GM12892 (cell line): Measurements from ENCODE around the gene PNPLA2.

ENCODE experiments used
- DNase-seq: peaks from one replicate; pipeline ENCODE4 v3.0.0; 2011; ENCODE audit not compliant: insufficient read length
- FAIRE-seq: peaks from 2 replicates; lab custom pipeline; 2011; peaks lifted over from hg19 to GRCh38; lab: Jason Lieb, UNC
- POLR2A ChIP-seq: IDR thresholded peaks from 2 replicates; pipeline ENCODE4 v1.6.1; 2011; ENCODE audit warnings: low read depth, low read length, control low read depth
- POLR2AphosphoS5 ChIP-seq: IDR thresholded peaks from 2 replicates; pipeline ENCODE4 v1.6.1; 2011; ENCODE audit warnings: low read depth, low read length, control low read depth
- TAF1 ChIP-seq: IDR thresholded peaks from 2 replicates; pipeline ENCODE4 v1.6.1; 2011; ENCODE audit warnings: low read depth, mild to moderate bottlenecking, control low read depth, low read length, borderline replicate concordance

The PNPLA2 gene

DNA sequence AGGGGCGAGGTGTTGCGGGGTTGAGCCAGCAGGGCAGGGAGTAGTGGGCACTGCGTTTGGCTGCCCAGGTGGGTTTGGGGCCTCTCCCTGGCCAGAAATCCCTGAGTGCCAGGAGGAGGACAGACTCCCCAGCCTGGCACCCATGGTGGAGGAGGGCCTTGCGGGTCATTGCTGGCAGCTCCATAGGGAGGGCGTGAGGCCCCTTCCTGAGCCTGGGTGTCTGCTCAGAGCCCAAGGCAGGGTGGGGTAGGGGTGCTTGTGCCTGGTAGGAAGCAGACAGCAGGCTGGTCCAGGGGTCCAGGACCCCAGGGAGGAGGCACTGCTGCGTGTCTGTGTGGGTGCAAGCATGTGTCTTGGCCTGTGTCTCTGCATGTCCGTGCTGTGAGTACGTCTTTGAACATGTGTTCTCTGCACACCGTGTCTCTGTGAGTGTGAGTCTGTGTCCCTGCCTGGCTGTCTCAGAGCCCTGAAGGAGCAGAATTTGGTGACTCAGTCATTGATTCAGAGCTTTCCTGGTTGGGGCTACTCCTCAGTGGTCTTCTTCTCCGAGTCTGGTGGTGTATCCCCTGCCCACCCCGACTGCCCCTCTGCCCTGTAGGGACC, 27.9 kb downstream of the PNPLA2 start:
- no peak for DNase-seq
- no peak for TF ChIP-seq TAF1
- TF ChIP-seq POLR2A: no peak
- no peak for TF ChIP-seq POLR2AphosphoS5
- FAIRE-seq: peak; percentile 14

DNA sequence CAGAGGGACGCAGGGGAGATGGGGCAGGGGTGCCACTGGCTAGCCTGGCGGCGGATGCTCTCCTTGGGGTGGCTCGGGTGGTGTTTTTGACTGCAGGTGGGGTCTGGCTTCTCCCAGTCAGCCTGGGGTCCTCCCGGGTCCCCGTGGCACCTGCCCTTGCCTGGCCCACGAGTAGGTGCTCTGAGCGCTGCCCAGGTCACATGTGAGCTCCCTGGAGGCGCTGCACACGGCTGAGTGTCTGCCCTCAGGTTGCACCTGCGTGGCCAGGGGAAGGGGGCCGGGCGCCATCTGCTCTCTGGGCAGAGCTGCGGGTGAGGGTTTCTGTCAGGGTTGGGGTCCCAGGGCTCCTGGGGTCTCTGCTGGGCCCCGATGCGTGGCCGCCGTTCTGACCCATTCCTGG, 29.2 kb downstream of the PNPLA2 start:
- FAIRE-seq: no peak
- TF ChIP-seq POLR2A (no peak), POLR2AphosphoS5 (no peak), TAF1 (no peak)
- DNase-seq: no peak

DNA sequence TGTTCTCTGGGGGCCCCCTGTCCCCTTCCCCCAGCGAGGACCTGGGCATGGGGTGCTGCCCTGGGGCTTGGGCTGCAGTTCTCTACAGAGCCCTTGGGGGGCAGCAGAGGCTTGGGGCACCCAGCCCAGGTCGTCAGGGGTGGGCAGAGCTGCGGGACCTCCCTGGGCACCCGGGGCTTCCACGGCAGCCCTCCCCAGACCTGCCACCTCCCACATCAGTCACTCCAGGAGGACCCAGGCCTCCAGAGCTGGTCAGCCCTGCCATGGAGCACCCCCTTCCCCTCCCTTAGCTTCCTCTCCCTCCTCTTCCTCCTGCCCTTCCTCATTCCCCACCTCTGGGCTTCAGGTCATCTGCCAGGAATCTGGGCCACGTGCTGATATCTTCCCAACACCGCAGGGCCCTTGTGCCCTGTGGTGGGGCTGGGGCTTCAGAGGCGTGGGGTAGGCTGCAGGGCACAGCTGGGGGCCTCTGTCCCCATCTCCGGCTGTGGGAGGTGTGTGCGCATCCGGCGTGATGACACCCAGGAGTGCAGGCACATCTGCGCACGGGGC, 29.7 kb downstream of the PNPLA2 start:
- TF ChIP-seq POLR2A (no peak), POLR2AphosphoS5 (no peak), TAF1 (no peak)
- DNase-seq (peak; percentile 94), FAIRE-seq (peak; percentile 42)

DNA sequence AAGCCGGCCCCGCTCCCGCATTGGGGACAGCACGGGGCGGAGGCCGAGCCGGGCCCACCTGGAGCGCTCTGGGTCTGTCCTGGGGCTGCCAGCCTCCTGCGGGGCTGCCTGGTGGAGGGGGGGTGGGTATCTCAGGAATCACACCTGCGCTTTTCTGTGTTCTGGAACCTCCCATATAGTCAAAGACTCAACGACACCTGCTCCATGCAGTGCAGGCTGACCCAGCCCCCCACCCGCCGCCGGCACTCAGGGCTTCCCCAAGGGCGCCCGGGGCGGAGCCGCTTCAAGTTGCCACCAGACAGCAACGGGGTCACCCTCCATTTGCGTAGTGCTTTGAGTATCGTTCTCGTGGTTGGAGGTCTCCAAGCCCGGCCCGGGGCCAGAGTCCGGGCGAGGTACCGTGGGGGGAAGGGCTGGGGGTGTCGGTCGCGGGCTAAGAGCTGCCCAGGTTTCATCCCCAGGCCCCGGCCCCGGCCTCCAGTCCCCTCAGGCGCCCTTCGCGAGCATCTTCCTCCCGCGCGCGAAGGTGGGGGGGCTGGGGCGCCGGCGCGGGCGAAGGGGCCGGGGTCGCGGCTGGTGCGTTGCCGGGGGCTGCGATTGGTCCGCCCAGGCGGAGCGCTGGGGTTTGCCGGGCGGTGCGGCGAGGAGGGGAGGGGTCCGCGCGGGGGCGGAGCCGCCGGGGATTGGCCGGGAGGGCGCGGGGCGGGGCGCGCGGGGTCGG, 30.6 kb downstream of the PNPLA2 start:
- DNase-seq (no peak), FAIRE-seq (no peak)
- TF ChIP-seq TAF1 (no peak), POLR2A (no peak), POLR2AphosphoS5 (no peak)

DNA sequence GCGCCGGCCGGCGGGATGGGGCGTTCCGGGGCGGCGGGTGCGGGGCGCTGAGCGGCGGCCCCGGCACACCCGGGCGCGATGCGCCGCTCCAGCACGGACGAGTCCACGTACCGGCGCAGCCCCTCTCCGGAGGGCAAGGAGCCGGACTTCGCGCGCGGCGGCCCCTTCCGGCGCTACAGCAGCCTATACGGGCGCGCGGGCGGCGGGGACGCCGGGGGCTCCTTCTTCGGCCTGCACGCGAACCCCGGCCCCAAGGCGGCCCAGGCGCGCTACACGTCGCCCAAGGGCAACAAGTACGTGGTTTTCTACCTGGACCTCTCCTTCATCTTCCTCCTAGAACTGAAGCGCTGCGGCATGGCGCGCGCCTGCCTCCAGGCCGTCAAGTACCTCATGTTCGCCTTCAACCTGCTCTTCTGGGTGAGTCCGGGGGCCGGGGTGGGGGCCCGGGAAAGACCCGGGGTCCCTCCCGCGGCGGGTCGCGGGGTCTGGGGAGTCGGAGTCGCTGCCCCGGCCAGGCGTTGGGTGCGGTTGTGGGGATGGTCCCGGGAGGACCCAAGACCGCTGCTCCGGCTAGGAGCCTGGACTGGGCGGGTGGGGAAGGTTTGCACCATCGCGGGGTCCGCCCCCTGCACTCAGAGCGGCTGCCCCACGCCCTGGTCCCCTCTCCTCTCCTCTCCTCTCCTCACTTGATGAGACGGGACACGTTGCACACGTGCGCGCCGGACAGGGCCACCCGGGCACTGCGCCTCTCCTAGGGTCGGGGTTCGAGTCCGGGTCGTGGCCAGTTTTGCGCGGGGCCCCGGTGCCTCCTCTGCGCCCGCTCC, 31.4 kb downstream of the PNPLA2 start:
- TF ChIP-seq TAF1 (no peak), POLR2A (no peak), POLR2AphosphoS5 (no peak)
- DNase-seq (no peak), FAIRE-seq (no peak)

DNA sequence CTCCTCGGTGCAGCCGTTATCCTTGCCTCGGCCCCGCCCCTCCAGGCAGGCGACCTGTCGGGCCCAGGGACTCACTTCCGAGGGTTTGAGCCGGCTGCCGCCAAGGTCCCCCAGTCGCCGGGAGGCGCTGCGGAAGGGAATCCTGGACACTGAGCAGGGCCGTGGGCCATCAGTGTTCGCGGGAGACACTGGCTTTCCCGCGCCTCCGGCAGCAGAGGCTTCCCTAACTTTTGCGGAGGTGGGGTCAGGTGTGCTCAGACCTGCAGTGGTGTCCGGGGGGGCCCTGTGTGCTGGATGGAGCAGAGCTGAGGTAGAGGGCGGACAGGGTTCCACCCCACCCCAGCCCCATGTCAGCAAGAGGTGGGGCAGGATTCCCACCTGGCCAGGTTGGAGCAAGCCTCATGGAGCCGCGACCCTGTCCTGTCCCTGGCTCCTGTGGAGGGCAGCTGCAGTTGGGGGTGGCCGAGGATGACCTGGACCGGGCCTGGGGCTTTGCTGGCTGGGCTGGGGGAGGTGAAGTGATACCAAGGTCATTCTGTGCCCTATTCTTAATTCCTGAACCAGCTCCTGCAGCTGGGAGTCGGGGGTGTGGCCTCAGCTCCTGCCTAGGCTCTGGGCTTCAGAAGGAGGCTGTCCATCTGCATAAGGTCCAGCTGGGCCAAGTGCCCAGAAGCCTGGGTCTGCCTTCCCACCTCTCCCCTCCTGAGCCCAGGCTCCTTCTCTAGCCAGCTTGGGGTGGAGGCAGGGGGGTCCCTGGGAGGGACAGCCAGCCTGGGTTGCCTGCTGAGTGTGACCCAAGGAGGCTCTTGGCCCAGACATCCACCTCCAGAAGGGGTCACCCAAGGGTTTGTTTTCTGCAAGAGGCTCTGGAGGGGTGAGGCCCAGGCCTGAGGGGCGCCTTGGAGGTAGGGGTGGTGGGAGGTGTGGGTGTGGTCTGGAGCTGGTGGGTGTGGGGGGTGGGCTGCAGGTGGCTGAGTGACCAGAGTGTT, 32.4 kb downstream of the PNPLA2 start:
- TF ChIP-seq POLR2AphosphoS5: no peak
- TF ChIP-seq TAF1: no peak
- TF ChIP-seq POLR2A: no peak
- FAIRE-seq: no peak
- DNase-seq: no peak

DNA sequence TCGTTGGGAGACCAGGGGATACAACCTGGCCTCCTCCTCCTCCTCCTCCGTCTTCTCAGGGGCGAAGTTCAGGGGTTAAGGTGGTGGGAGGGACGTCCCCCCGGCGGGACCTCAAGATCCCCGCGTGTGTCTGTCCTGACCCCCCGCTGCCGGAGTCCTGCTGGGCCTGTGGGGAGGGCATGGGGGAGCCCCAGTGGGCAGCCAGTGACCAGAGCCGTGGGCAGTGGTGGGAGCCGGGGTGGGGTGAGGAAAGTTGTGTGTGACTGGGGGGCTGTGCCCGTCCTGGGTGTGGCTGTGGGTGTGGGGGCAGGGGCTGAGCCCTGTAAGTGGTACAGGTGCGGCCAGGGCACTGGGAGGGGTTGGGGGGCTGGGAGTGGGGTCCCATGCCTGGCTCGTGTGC, 34.0 kb downstream of the PNPLA2 start:
- TF ChIP-seq POLR2A: no peak
- TF ChIP-seq TAF1: no peak
- no peak for TF ChIP-seq POLR2AphosphoS5
- no peak for FAIRE-seq
- DNase-seq: no peak

DNA sequence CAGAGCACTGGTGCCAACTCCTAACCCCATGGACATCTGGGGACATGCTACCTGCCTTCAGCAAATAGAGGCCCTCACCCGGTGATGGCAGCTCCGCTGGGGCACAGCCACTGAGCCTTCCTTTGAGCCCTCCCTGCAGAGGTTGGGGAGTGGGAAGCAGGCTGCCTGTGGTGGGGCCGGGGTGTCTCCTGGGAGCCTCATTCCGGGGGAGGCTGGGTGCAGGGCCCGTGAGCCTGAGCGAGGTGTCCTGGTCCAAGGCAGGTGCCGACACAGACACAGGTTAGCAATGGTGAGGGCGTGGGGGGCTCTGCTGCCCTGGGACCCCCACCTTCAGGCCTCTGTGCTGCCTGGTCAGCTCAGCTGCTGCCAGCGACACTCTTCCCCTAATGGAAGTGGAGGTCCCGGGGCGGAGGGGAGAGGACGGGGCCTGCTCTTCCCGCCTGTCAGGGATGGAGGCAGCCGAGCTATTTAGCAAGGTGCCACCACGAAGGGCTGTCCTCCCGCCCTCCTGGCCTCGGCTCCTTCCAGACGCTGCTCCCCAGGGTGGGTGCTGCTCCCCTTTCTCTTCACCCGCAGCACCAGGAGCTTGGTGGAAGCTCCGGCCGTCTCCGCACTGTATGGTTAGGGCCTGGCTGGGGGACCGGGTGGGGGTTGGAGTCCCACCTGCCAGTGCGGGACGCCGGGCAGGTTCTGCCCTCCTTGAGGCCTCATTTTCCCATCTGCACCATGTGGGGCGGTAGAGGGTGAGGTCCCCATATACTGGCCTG, 35.2 kb downstream of the PNPLA2 start:
- no peak for FAIRE-seq
- TF ChIP-seq POLR2AphosphoS5 (no peak), POLR2A (no peak), TAF1 (no peak)

DNA sequence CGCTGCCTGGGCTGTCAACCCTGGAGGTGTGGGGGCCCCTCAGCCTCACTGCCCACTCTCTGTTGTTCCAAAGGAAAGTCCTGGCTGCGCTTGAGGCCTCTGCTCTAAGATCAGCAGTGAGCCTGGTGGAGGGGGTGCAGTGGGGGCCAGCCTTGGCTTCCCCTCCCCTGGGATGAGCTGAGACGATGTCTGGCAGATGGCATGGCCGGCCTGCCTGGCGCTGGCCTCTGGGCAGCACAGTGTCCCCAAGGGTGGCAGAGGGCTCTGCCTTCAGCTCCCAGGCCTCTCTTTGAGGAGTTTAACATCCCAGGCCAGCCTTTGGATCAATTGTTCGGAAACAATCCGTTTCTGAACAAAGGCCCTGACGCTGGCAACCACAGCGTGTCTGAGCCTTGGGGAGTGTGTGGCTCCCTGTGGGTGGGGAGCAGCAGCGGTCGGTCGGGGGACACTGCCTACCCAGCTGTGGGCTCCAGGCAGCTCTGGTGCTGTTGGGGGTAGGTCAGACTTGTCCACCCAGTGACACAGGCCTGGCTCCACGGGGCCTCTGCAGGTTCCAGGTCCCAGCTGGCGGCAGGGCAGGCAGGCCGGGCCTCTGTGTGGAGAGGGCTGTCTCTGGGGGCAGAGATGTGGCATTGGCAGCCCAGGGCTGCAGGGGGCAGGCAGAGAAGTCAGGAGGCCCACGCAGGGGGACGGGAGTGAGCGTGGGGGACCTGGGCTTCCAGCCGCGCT, 36.1 kb downstream of the PNPLA2 start:
- DNase-seq: no peak
- no peak for FAIRE-seq
- TF ChIP-seq TAF1 (no peak), POLR2AphosphoS5 (no peak), POLR2A (no peak)

More for the DNA sequence above, 35.2 kb downstream of the PNPLA2 start:
- DNase-seq: no peak
